DMS153 treated with DMSO at 0.1 percent for 48 hours (cell line): Measurements from ENCODE around the gene NDST1.

Source experiments
- DNase-seq: peaks from one replicate; lab custom pipeline; 2025; ENCODE audit not compliant: unreplicated experiment; lab: John Stamatoyannopoulos, UW

NDST1 gene

GRCh38 chr5:150521939-150522503, 14.1 kb downstream of the NDST1 start:
- DNase-seq, result no peak

- no peak for DNase-seq
These were observed 14.8 kb downstream of the NDST1 start for GRCh38 chr5:150522504-150523414.

GRCh38 chr5:150523472-150524350, 15.8 kb downstream of the NDST1 start:
- DNase-seq, result no peak

GRCh38 chr5:150525163-150525562, 17.2 kb downstream of the NDST1 start:
- no peak for DNase-seq

- DNase-seq, result no peak
These were observed 17.9 kb downstream of the NDST1 start for GRCh38 chr5:150525781-150526180.

- no peak for DNase-seq
These were observed 19.1 kb downstream of the NDST1 start for GRCh38 chr5:150527038-150527437.

GRCh38 chr5:150527808-150528207, 19.9 kb downstream of the NDST1 start:
- no peak for DNase-seq

GRCh38 chr5:150528924-150529546, 21.1 kb downstream of the NDST1 start:
- DNase-seq, result no peak

GRCh38 chr5:150529555-150529954, 21.6 kb downstream of the NDST1 start:
- DNase-seq, result no peak

- DNase-seq, result no peak
These were observed 22.5 kb downstream of the NDST1 start for GRCh38 chr5:150530423-150530822.

GRCh38 chr5:150530951-150531588, 23.1 kb downstream of the NDST1 start:
- no peak for DNase-seq

- DNase-seq, result no peak
These were observed 23.8 kb downstream of the NDST1 start for GRCh38 chr5:150531686-150532085.

- DNase-seq, result no peak
These were observed 24.2 kb downstream of the NDST1 start for GRCh38 chr5:150532151-150532550.

GRCh38 chr5:150532996-150533395, 25.1 kb downstream of the NDST1 start:
- DNase-seq, result no peak

- no peak for DNase-seq
These were observed 26.9 kb downstream of the NDST1 start for GRCh38 chr5:150534811-150535210.

- DNase-seq, result no peak
These were observed 27.7 kb downstream of the NDST1 start for GRCh38 chr5:150535611-150536010.

- DNase-seq, result no peak
These were observed 30.3 kb downstream of the NDST1 start for GRCh38 chr5:150538007-150538917.

- no peak for DNase-seq
These were observed 31.3 kb downstream of the NDST1 start for GRCh38 chr5:150539206-150539605.

- no peak for DNase-seq
These were observed 32.1 kb downstream of the NDST1 start for GRCh38 chr5:150540042-150540441.
